Endothelial cell of umbilical vein (primary cell): ENCODE measurements around the gene AMD1. TPM values are rescaled to one million over a fixed set of nuclear protein-coding genes. Genes with fewer than 3 reads are reported as not detected.

ENCODE experiments used
- BruUV-seq: library from RNA; stranded (reverse); fragments of 400-500 nt; replicated peaks from 2 replicates; lab custom pipeline; 2021; lab: Mats Ljungman, UMichigan
- CTCF ChIA-PET: fragments of 300-600, 350-600 bp; sonication (Branson Sonifier 250); formaldehyde crosslinking; loops from one replicate; lab custom pipeline; 2021; ENCODE audit warnings: antibody characterized with exemption, inconsistent platforms; lab: Charles Lee
- POLR2A ChIA-PET: fragments of 300-600, 350-600 bp; sonication (Branson Sonifier 250); formaldehyde crosslinking; loops from one replicate; lab custom pipeline; 2021; ENCODE audit warnings: antibody characterized with exemption, inconsistent platforms; lab: Charles Lee
- DNase-seq: peaks from one replicate; pipeline ENCODE4 v3.0.0-alpha.2; 2011; ENCODE audit warnings: low read depth, low spot score
- FAIRE-seq: peaks from 2 replicates; lab custom pipeline; 2011; peaks lifted over from hg19 to GRCh38; lab: Jason Lieb, UNC
- H2AFZ ChIP-seq: 2 replicates; pipeline ENCODE4 v1.6.0; 2012; ENCODE audit warnings: low read depth, low read length, control low read depth, inconsistent platforms
- H3K27ac ChIP-seq: 2 replicates; pipeline ENCODE4 v1.5.1; 2011; ENCODE audit warnings: low read depth, mild to moderate bottlenecking, control low read depth, low read length, moderate library complexity; ENCODE audit not compliant: insufficient read depth
- H3K27me3 ChIP-seq, 2 experiments: 2 replicates each; pipeline versions ENCODE4 v1.6.0 to v1.6.1; 2011; ENCODE audit warnings: low read length in 2 of 2, mixed read lengths in 1 of 2; ENCODE audit not compliant: control insufficient read depth in 2 of 2, insufficient read depth in 2 of 2
- H3K36me3 ChIP-seq, 2 experiments: 2 replicates in 1 of 2; 3 replicates in 1 of 2; pipeline ENCODE4 v1.5.1; 2011; ENCODE audit warnings: low read length in 2 of 2, mild to moderate bottlenecking in 1 of 2, moderate library complexity in 1 of 2; ENCODE audit not compliant: control insufficient read depth in 2 of 2, insufficient read depth in 2 of 2; ENCODE audit errors: extremely low read depth in 1 of 2
- H3K4me1 ChIP-seq: 3 replicates; pipeline ENCODE4 v1.5.1; 2011; ENCODE audit warnings: mild to moderate bottlenecking, low read length; ENCODE audit not compliant: control insufficient read depth, insufficient read depth; ENCODE audit errors: extremely low read depth
- H3K4me2 ChIP-seq: 2 replicates; pipeline ENCODE4 v1.6.1; 2011; ENCODE audit warnings: low read length, control low read depth, mixed read lengths; ENCODE audit not compliant: insufficient read depth
- H3K4me3 ChIP-seq, 3 experiments: fragments of 200-600 bp in 1 of 3; sonication (generic), shearing (Covaris generic) in 1 of 3; replicated peaks in 1 of 3; 2 replicates each; pipeline ENCODE4 v1.5.1; 2011 to 2016; ENCODE audit warnings: control low read depth in 3 of 3, low read length in 3 of 3, mild to moderate bottlenecking in 2 of 3, inconsistent platforms in 1 of 3, low read depth in 1 of 3, moderate library complexity in 1 of 3; ENCODE audit not compliant: insufficient read depth in 1 of 3
- H3K79me2 ChIP-seq: 2 replicates; pipeline ENCODE4 v1.6.0; 2012; ENCODE audit warnings: low read length, inconsistent platforms; ENCODE audit not compliant: control insufficient read depth, insufficient read depth
- H3K9ac ChIP-seq: replicated peaks from 2 replicates; pipeline ENCODE3; 2011; ENCODE audit warnings: low read length, control low read depth; ENCODE audit not compliant: insufficient read depth; ENCODE audit errors: extremely low read depth
- H3K9me1 ChIP-seq: replicated peaks from 3 replicates; pipeline ENCODE4 v1.6.0; 2011; ENCODE audit warnings: mild to moderate bottlenecking, low read length; ENCODE audit not compliant: control insufficient read depth, insufficient read depth; ENCODE audit errors: extremely low read depth
- H3K9me3 ChIP-seq: replicated peaks from 2 replicates; pipeline ENCODE4 v1.5.1; 2012; ENCODE audit warnings: low read length, inconsistent platforms; ENCODE audit not compliant: control insufficient read depth, insufficient read depth
- H4K20me1 ChIP-seq: replicated peaks from 2 replicates; pipeline ENCODE3; 2011; ENCODE audit warnings: mild to moderate bottlenecking, low read length; ENCODE audit not compliant: control insufficient read depth, insufficient read depth; ENCODE audit errors: extremely low read depth
- CTCF ChIP-seq, 2 donors: IDR thresholded peaks; 1 replicate in 1 of 2; 2 replicates in 1 of 2; pipeline ENCODE4 v1.5.1; 2011; ENCODE audit warnings: low read length in 2 of 2, mild to moderate bottlenecking in 2 of 2, moderate library complexity in 2 of 2, control low read depth in 1 of 2, inconsistent platforms in 1 of 2, low read depth in 1 of 2; ENCODE audit not compliant: insufficient read depth in 1 of 2; ENCODE audit errors: extremely low read depth in 1 of 2
- EZH2 ChIP-seq: IDR thresholded peaks from 2 replicates; pipeline ENCODE4 v1.6.1; 2012; ENCODE audit warnings: borderline replicate concordance, low read depth, mild to moderate bottlenecking, moderate library complexity, low read length, inconsistent platforms; ENCODE audit not compliant: severe bottlenecking
- FOS ChIP-seq: IDR thresholded peaks from 2 replicates; pipeline ENCODE4 v1.6.1; 2011; ENCODE audit warnings: mild to moderate bottlenecking, low read length, moderate library complexity, borderline replicate concordance; ENCODE audit not compliant: insufficient read depth
- GATA2 ChIP-seq: IDR thresholded peaks from 2 replicates; pipeline ENCODE4 v1.7.0; 2011; ENCODE audit warnings: low read depth, mild to moderate bottlenecking, moderate library complexity, mixed read lengths, low read length; ENCODE audit not compliant: insufficient read length, insufficient read depth
- JUN ChIP-seq: IDR thresholded peaks from 2 replicates; pipeline ENCODE4 v1.6.1; 2011; ENCODE audit warnings: borderline replicate concordance, low read depth; ENCODE audit not compliant: insufficient read length, insufficient read depth
- MAX ChIP-seq: IDR thresholded peaks from 2 replicates; pipeline ENCODE4 v1.6.1; 2011; ENCODE audit not compliant: insufficient read depth, insufficient read length
- MYC ChIP-seq: IDR thresholded peaks from one replicate; pipeline ENCODE4 v1.6.1; 2011; ENCODE audit warnings: mild to moderate bottlenecking, low read depth, low read length
- POLR2A ChIP-seq: IDR thresholded peaks from 2 replicates; pipeline ENCODE4 v1.6.1; 2012; ENCODE audit warnings: low read depth, mild to moderate bottlenecking, control low read depth, low read length
- POLR2AphosphoS5 ChIP-seq: IDR thresholded peaks from 2 replicates; pipeline ENCODE4 v1.6.1; 2012; ENCODE audit warnings: low read depth, mild to moderate bottlenecking, control low read depth, low read length, moderate library complexity; ENCODE audit not compliant: insufficient read depth
- dilution Hi-C: fragments of 300-500 bp; cut with MboI; formaldehyde crosslinking; loops from one replicate; pipeline ENCODE4 v1.15.0; 2019; ENCODE audit warnings: low sequenced_read_pairs; ENCODE audit not compliant: extremely low pct_ligation_motif_present
- intact Hi-C: fragments of 100-400 bp; cut with micrococcal nuclease; formaldehyde crosslinking; loops from one replicate; pipeline ENCODE4 v1.10.0; 2022
- polyA plus RNA-seq, 4 experiments: library from polyadenylated mRNA; depleted of rRNA in 3 of 4; stranded (reverse) in 3 of 4; unstranded in 1 of 4; fragments of >200 nt; gene quantifications; 2 replicates each; pipeline versions ENCODE4 v1.2.1 to v1.2.3, GENCODE V29; 2011 to 2012; ENCODE audit warnings: missing spikeins in 1 of 4
- total RNA-seq: library from RNA; stranded (reverse); gene quantifications from 2 replicates; pipeline ENCODE4 v1.2.3, GENCODE V29; 2021

AMD1 gene
- total and polyA plus RNA-seq, 2 donors (not counting 3 experiments of a cell fraction or from before 2014, with no cell fraction given) = 13.1 to 48.2 TPM

GRCh38 chr6:110935171-110935570 is 60.6 kb downstream of the AMD1 start:
- DNase-seq (no peak), FAIRE-seq (no peak)
- POLR2A ChIA-PET = no interaction called here
- TF ChIP-seq MAX = no peak
- no peak for TF ChIP-seq FOS
- TF ChIP-seq POLR2AphosphoS5 = no peak
- TF ChIP-seq MYC = no peak
- no peak for TF ChIP-seq CTCF (IDR thresholded peaks at IDR 0.05; ENCODE audit: extremely low read depth in 1 of 2, insufficient read depth in 1 of 2, low read depth in 1 of 2, low read length in 2 of 2)
- no peak for TF ChIP-seq POLR2A
- TF ChIP-seq GATA2 = no peak
- TF ChIP-seq EZH2 = no peak
- TF ChIP-seq JUN = no peak
- Histone ChIP-seq H3K4me3 (no peak overlapping the region), H3K4me2 (no peak overlapping the region), H3K79me2 (no peaks in the 10 kb centered on the region), H3K36me3 (no peaks in the 10 kb centered on the region), H2AFZ (no peak overlapping the region), H3K27me3 (no peaks in the 10 kb centered on the region), H3K4me1 (no peaks in the 10 kb centered on the region), H4K20me1 (no peaks in the 10 kb centered on the region), H3K9me1 (no peaks in the 10 kb centered on the region), H3K9me3 (no peaks in the 10 kb centered on the region), H3K9ac (no peak overlapping the region), H3K27ac (no peak overlapping the region)
- CTCF ChIA-PET = interaction anchor here (1.2 kb wide), 1 partner anchor 253 kb away, joined by 3 read pairs; no protein-coding TSS in a partner anchor
- dilution Hi-C loops = no loop called here
- intact Hi-C loops = no loop called here
- BruUV-seq = no TSS peak
